ENCODE data around the gene TANGO2.

GRCh38 chr22:20018001-20018400 is 2.9 kb upstream of the TANGO2 start:
- TF ChIP-seq CTCF (IDR thresholded peaks at IDR 0.05) (no peak), EZH2 (IDR thresholded peaks at IDR 0.05; ENCODE audit: borderline replicate concordance, insufficient read depth, low read depth, low read length, poor library complexity, severe bottlenecking) (no peak)

Measured in B cell (primary cell).